A673 (cell line): Measurements from ENCODE around the gene BMPR1B.

ENCODE experiments used
- CTCF ChIP-seq: fragments of 300-800, 200-600 bp; sonication (generic); conservative IDR thresholded peaks from 2 replicates; pipeline ENCODE4 v1.5.1; 2017; ENCODE audit warnings: low read depth, mild to moderate bottlenecking, antibody characterized with exemption, low read length, moderate library complexity, mixed read lengths
- EZH2 ChIP-seq: fragments of 200-600 bp; sonication (generic); IDR thresholded peaks from 2 replicates; pipeline ENCODE4 v1.6.1; 2017; ENCODE audit warnings: borderline replicate concordance, low read depth, mild to moderate bottlenecking, mixed read lengths, antibody characterized with exemption, low read length; ENCODE audit not compliant: poor library complexity, severe bottlenecking

- TF ChIP-seq CTCF (no peak), EZH2 (no peak)
These were observed 465 bp downstream of the BMPR1B start for GRCh38 chr4:94758141-94758699.
